BE2C (cell line): ENCODE data around the gene SSU72.

ENCODE experiments used
- DNase-seq: peaks from one replicate; pipeline ENCODE4 v3.0.0-alpha.2; 2020
- H3K27me3 ChIP-seq: fragments of 250-450 bp; sonication (Bioruptor Pico); 2 replicates; pipeline ENCODE4 v1.5.1; 2020; ENCODE audit warnings: mild to moderate bottlenecking
- H3K36me3 ChIP-seq: fragments of 250-450 bp; sonication (Bioruptor Pico); 2 replicates; pipeline ENCODE4 v1.5.1; 2020; ENCODE audit warnings: mild to moderate bottlenecking
- H3K4me1 ChIP-seq: fragments of 250-450 bp; sonication (Bioruptor Pico); 2 replicates; pipeline ENCODE4 v1.5.1; 2020
- H3K4me3 ChIP-seq: 2 replicates; pipeline ENCODE4 v1.5.1; 2011; ENCODE audit warnings: low read depth, low read length
- H3K9me3 ChIP-seq: fragments of 250-450 bp; sonication (Bioruptor Pico); 2 replicates; pipeline ENCODE4 v1.5.1; 2020
- CTCF ChIP-seq: IDR thresholded peaks from 2 replicates; pipeline ENCODE4 v1.5.1; 2012; ENCODE audit warnings: mild to moderate bottlenecking, low read depth, low read length

The SSU72 gene

GRCh38 chr1:1605034-1605591 lies 30.4 kb upstream of the SSU72 start:
- Histone ChIP-seq H3K4me3 (no peak overlapping the region), H3K36me3 (no peaks in the 10 kb centered on the region), H3K9me3 (no peaks in the 10 kb centered on the region), H3K4me1 (peaks cover 13% of the 10 kb centered on the region), H3K27me3 (no peaks in the 10 kb centered on the region)
- TF ChIP-seq CTCF = no peak
- no peak for DNase-seq

GRCh38 chr1:1604374-1605033 lies 29.8 kb upstream of the SSU72 start:
- H3K4me3 ChIP-seq = no peak overlapping the region
- peaks cover 10% of the 10 kb centered on the region for H3K4me1 ChIP-seq

GRCh38 chr1:1603671-1604373 lies 29.2 kb upstream of the SSU72 start:
- H3K27me3 ChIP-seq = peaks cover 4% of the 10 kb centered on the region
- H3K9me3 ChIP-seq = no peaks in the 10 kb centered on the region
- peaks cover 10% of the 10 kb centered on the region for H3K4me1 ChIP-seq
- H3K36me3 ChIP-seq = no peaks in the 10 kb centered on the region
- no peak for TF ChIP-seq CTCF
- H3K4me3 ChIP-seq = no peak overlapping the region
- DNase-seq = no peak

More at GRCh38 chr1:1604374-1605033, 29.8 kb upstream of the SSU72 start:
- no peak for TF ChIP-seq CTCF
- no peak for DNase-seq
- H3K9me3 ChIP-seq = no peaks in the 10 kb centered on the region
- no peaks in the 10 kb centered on the region for H3K36me3 ChIP-seq
- H3K27me3 ChIP-seq = peaks cover 2% of the 10 kb centered on the region

GRCh38 chr1:1602968-1603506 lies 28.4 kb upstream of the SSU72 start:
- TF ChIP-seq CTCF = no peak
- Histone ChIP-seq H3K9me3 (no peaks in the 10 kb centered on the region), H3K4me1 (peaks cover 10% of the 10 kb centered on the region), H3K36me3 (no peaks in the 10 kb centered on the region), H3K27me3 (peaks cover 4% of the 10 kb centered on the region), H3K4me3 (no peak overlapping the region)
- peak; percentile 78 for DNase-seq

GRCh38 chr1:1602304-1602967 lies 27.8 kb upstream of the SSU72 start:
- Histone ChIP-seq H3K4me3 (no peak overlapping the region), H3K4me1 (peaks cover 16% of the 10 kb centered on the region), H3K9me3 (no peaks in the 10 kb centered on the region), H3K36me3 (no peaks in the 10 kb centered on the region), H3K27me3 (peaks cover 4% of the 10 kb centered on the region)
- DNase-seq = no peak
- TF ChIP-seq CTCF = no peak
